Neural cell (in vitro differentiated cells): ENCODE measurements around the gene TARBP2. TPM values are rescaled to one million over a fixed set of nuclear protein-coding genes. Genes with fewer than 3 reads are reported as not detected.

Source experiments
- H2AFZ ChIP-seq: fragments of 200-600, 300-800 bp; sonication (generic), shearing (Covaris generic); 2 replicates; pipeline ENCODE4 v1.6.0; 2014; ENCODE audit warnings: low read depth, mild to moderate bottlenecking, antibody characterized with exemption, low read length, moderate library complexity
- H3F3A ChIP-seq: fragments of 200-600 bp; shearing (Covaris generic); 2 replicates; pipeline ENCODE4 v1.6.1; 2016; ENCODE audit warnings: mild to moderate bottlenecking, moderate library complexity, mixed read lengths, antibody characterized with exemption, low read length; ENCODE audit not compliant: insufficient read depth, poor library complexity, severe bottlenecking
- H3K27ac ChIP-seq: fragments of 200-600, 300-800 bp; sonication (generic), shearing (Covaris generic); 2 replicates; pipeline ENCODE4 v1.5.1; 2014; ENCODE audit warnings: mild to moderate bottlenecking, low read length, moderate library complexity
- H3K27me3 ChIP-seq: fragments of 300-800, 200-600 bp; sonication (generic), shearing (Covaris generic); 2 replicates; pipeline ENCODE4 v1.6.0; 2014; ENCODE audit warnings: mild to moderate bottlenecking, low read depth, low read length, moderate library complexity; ENCODE audit not compliant: insufficient read depth
- H3K36me3 ChIP-seq: fragments of 300-800, 200-600 bp; sonication (generic), shearing (Covaris generic); 2 replicates; pipeline ENCODE4 v1.5.1; 2014; ENCODE audit warnings: mild to moderate bottlenecking, antibody characterized with exemption, low read length, moderate library complexity; ENCODE audit not compliant: insufficient read depth
- H3K4me2 ChIP-seq: fragments of 300-800, 200-600 bp; sonication (generic), shearing (Covaris generic); 2 replicates; pipeline ENCODE4 v1.6.0; 2014; ENCODE audit warnings: mild to moderate bottlenecking, low read length
- H3K4me3 ChIP-seq: fragments of 300-800, 200-600 bp; sonication (generic), shearing (Covaris generic); 2 replicates; pipeline ENCODE4 v1.5.1; 2014; ENCODE audit warnings: mild to moderate bottlenecking, low read length, moderate library complexity
- H3K79me2 ChIP-seq: fragments of 200-600 bp; shearing (Covaris generic); replicated peaks from 2 replicates; pipeline ENCODE4 v1.6.0; 2014; ENCODE audit warnings: mild to moderate bottlenecking, low read length, moderate library complexity; ENCODE audit not compliant: insufficient read depth
- H3K9ac ChIP-seq: fragments of 300-800, 200-600 bp; sonication (generic), shearing (Covaris generic); 2 replicates; pipeline ENCODE4 v1.6.1; 2016; ENCODE audit warnings: mild to moderate bottlenecking, low read length, mixed read lengths
- H3K9me2 ChIP-seq: fragments of 200-600 bp; shearing (Covaris generic); 2 replicates; pipeline ENCODE4 v1.6.1; 2016; ENCODE audit warnings: mild to moderate bottlenecking, low read length, mixed read lengths; ENCODE audit not compliant: insufficient read depth
- H3K9me3 ChIP-seq: fragments of 200-600, 300-800 bp; sonication (generic), shearing (Covaris generic); 2 replicates; pipeline ENCODE4 v1.6.1; 2016; ENCODE audit warnings: mild to moderate bottlenecking, mixed run types, low read length, moderate library complexity, mixed read lengths
- H4K20me1 ChIP-seq: fragments of 200-600 bp; shearing (Covaris generic); 2 replicates; pipeline ENCODE4 v1.6.1; 2016; ENCODE audit warnings: mild to moderate bottlenecking, mixed run types; ENCODE audit not compliant: insufficient read depth
- CTCF ChIP-seq: fragments of 450-650 bp; IDR thresholded peaks from 2 replicates; pipeline ENCODE4 v1.5.1; 2014; ENCODE audit warnings: antibody characterized with exemption, mild to moderate bottlenecking, moderate library complexity; ENCODE audit not compliant: poor library complexity, severe bottlenecking
- EP300 ChIP-seq: fragments of 450-650 bp; conservative IDR thresholded peaks from 2 replicates; pipeline ENCODE4 v1.6.1; 2014; ENCODE audit warnings: antibody characterized with exemption, mild to moderate bottlenecking, moderate library complexity; ENCODE audit not compliant: poor library complexity, severe bottlenecking
- EZH2 ChIP-seq: fragments of 200-600, 300-800 bp; shearing (Covaris generic), sonication (generic); IDR thresholded peaks from 2 replicates; pipeline ENCODE4 v1.6.1; 2014; ENCODE audit warnings: antibody characterized with exemption, low read length, borderline replicate concordance, mild to moderate bottlenecking; ENCODE audit not compliant: insufficient read depth, poor library complexity, severe bottlenecking
- MXI1 ChIP-seq: fragments of 450-650 bp; conservative IDR thresholded peaks from 2 replicates; pipeline ENCODE4 v1.6.1; 2014; ENCODE audit warnings: antibody characterized with exemption, mild to moderate bottlenecking; ENCODE audit not compliant: poor library complexity, severe bottlenecking
- POLR2AphosphoS5 ChIP-seq: IDR thresholded peaks from 2 replicates; pipeline ENCODE4 v1.6.1; 2012
- RAD21 ChIP-seq: fragments of 450-650 bp; conservative IDR thresholded peaks from 2 replicates; pipeline ENCODE4 v1.6.1; 2014; ENCODE audit warnings: antibody characterized with exemption, mild to moderate bottlenecking, moderate library complexity
- REST ChIP-seq: IDR thresholded peaks from 2 replicates; pipeline ENCODE4 v1.6.1; 2012; ENCODE audit warnings: borderline replicate concordance
- SMC3 ChIP-seq: fragments of 450-650 bp; conservative IDR thresholded peaks from 2 replicates; pipeline ENCODE4 v1.6.1; 2014; ENCODE audit warnings: antibody characterized with exemption, mild to moderate bottlenecking, moderate library complexity; ENCODE audit not compliant: poor library complexity
- TAF1 ChIP-seq: IDR thresholded peaks from 2 replicates; pipeline ENCODE4 v1.6.1; 2012; ENCODE audit warnings: low read depth
- polyA plus RNA-seq: library from polyadenylated mRNA; depleted of rRNA; stranded (reverse); fragments of >200 nt; gene quantifications from 2 replicates; pipeline ENCODE4 v1.2.3, GENCODE V29; 2014

TARBP2 gene
- polyA plus RNA-seq, 1 donor from 2014 or later = 135 TPM

- Histone ChIP-seq H4K20me1 (peaks cover 30% of the 10 kb centered on the region), H3K27me3 (no peaks in the 10 kb centered on the region), H2AFZ (no peak overlapping the region), H3K9me2 (no peaks in the 10 kb centered on the region), H3K9ac (no peak overlapping the region), H3K36me3 (peaks cover 22% of the 10 kb centered on the region), H3F3A (no peaks in the 10 kb centered on the region), H3K9me3 (no peaks in the 10 kb centered on the region), H3K4me2 (no peak overlapping the region), H3K4me3 (no peak overlapping the region), H3K27ac (no peak overlapping the region), H3K79me2 (peaks cover 46% of the 10 kb centered on the region)
- no peak for TF ChIP-seq CTCF
- TF ChIP-seq TAF1 = no peak
- TF ChIP-seq EZH2 = no peak
- no peak for TF ChIP-seq SMC3
- TF ChIP-seq MXI1 = no peak
- TF ChIP-seq EP300 = no peak
- TF ChIP-seq REST = no peak
- no peak for TF ChIP-seq RAD21
- TF ChIP-seq POLR2AphosphoS5 = no peak
Measured at GRCh38 chr12:53459097-53459496, 42.0 kb upstream of the TARBP2 start.

- Histone ChIP-seq H4K20me1 (peaks cover 25% of the 10 kb centered on the region), H3F3A (no peaks in the 10 kb centered on the region), H3K9me3 (no peaks in the 10 kb centered on the region), H3K9me2 (no peaks in the 10 kb centered on the region), H2AFZ (no peak overlapping the region), H3K36me3 (peaks cover 13% of the 10 kb centered on the region), H3K27ac (no peak overlapping the region), H3K4me2 (no peak overlapping the region), H3K27me3 (no peaks in the 10 kb centered on the region), H3K4me3 (no peak overlapping the region), H3K9ac (no peak overlapping the region), H3K79me2 (peaks cover 32% of the 10 kb centered on the region)
- TF ChIP-seq MXI1 (no peak), EP300 (no peak), POLR2AphosphoS5 (no peak), CTCF (no peak), TAF1 (no peak), SMC3 (no peak), RAD21 (no peak), EZH2 (no peak), REST (no peak)
Measured at GRCh38 chr12:53461059-53461458, 40.0 kb upstream of the TARBP2 start.
